ENCODE results near the gene SLC6A8. TPM values are rescaled to one million over a fixed set of nuclear protein-coding genes. Genes with fewer than 3 reads are reported as not detected.
"Not testable (repeated sequence)": the region's sequence is repeated elsewhere in the genome, so short reads cannot be mapped to it uniquely, and the experiment has no call there.

Gene SLC6A8
- total RNA-seq, 3 donors from 2014 or later = 214 to 313 (median 251) TPM

DNA sequence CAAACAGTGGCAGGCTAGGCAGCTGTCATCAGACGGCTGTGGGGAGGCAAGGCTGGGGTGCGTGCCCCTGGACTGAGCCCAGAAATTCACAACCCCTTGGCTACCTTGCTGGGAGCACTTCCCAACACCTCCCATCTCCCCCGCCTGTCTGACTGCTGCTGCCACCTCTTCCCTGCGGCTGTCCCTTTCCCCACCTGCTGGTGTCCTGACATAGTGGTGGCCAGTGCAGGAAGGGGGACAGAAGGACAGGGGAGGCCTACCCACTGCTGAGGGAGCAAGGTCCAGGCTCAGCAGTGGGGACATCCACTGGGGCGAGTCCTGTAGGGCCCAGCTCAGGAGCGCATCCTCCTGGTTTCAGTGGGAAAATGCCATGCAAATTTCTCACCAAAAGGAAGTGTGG lies 40.4 kb downstream of the SLC6A8 start:
- TF ChIP-seq, protein P1, sequence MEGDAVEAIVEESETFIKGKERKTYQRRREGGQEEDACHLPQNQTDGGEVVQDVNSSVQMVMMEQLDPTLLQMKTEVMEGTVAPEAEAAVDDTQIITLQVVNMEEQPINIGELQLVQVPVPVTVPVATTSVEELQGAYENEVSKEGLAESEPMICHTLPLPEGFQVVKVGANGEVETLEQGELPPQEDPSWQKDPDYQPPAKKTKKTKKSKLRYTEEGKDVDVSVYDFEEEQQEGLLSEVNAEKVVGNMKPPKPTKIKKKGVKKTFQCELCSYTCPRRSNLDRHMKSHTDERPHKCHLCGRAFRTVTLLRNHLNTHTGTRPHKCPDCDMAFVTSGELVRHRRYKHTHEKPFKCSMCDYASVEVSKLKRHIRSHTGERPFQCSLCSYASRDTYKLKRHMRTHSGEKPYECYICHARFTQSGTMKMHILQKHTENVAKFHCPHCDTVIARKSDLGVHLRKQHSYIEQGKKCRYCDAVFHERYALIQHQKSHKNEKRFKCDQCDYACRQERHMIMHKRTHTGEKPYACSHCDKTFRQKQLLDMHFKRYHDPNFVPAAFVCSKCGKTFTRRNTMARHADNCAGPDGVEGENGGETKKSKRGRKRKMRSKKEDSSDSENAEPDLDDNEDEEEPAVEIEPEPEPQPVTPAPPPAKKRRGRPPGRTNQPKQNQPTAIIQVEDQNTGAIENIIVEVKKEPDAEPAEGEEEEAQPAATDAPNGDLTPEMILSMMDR (IDR thresholded peaks at IDR 0.05) = no peak
- ATAC-seq = no peak
- Histone ChIP-seq H3K4me1 (ENCODE audit: low read depth) (peaks cover 27% of the 10 kb centered on the region), H3K4me3 (no peak overlapping the region), H3K9me3 (no peaks in the 10 kb centered on the region), H3K36me3 (ENCODE audit: low read depth) (no peaks in the 10 kb centered on the region)
- intact Hi-C loops (cut with DNase I, micrococcal nuclease) = no loop called here
- DNase-seq = no peak

DNA sequence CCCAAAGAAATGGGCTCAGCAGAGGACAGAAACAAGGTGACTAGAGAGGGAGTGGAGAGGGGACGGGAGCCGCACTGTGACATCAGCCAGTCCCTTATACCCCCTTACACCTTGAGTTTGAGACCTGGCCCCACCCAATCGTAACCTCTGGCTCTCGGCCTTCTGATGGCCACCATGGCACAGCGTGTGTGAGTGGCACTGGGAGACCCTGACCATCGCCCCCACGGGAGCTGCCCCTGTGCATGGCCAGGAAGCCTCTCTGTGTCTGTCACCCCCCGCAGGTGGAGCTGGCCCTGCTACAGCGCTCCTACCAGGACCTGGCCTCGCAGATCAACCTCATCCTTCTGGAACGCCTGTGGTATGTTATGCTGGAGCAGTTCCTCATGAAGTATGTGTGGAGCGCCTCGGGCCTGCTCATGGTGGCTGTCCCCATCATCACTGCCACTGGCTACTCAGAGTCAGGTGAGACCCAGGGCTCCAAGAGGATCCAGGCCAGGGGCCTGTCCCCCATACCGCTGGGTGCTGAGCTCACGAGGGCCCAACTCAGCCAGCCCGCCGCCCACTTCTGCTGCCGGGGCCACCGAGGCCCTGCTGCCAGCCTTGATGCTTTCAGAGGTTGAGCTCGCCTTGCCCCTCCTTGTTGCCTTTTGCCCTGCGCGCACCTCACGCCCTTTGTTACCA lies 41.4 kb downstream of the SLC6A8 start:
- intact Hi-C loops (cut with DNase I, micrococcal nuclease) = no loop called here
- H3K4me1 ChIP-seq (ENCODE audit: low read depth) = peaks cover 27% of the 10 kb centered on the region
- DNase-seq = no peak
- no peak overlapping the region for H3K4me3 ChIP-seq
- TF ChIP-seq, protein P1 (IDR thresholded peaks at IDR 0.05) = no peak
- no peak for ATAC-seq
- H3K36me3 ChIP-seq (ENCODE audit: low read depth) = no peaks in the 10 kb centered on the region
- no peaks in the 10 kb centered on the region for H3K9me3 ChIP-seq

DNA sequence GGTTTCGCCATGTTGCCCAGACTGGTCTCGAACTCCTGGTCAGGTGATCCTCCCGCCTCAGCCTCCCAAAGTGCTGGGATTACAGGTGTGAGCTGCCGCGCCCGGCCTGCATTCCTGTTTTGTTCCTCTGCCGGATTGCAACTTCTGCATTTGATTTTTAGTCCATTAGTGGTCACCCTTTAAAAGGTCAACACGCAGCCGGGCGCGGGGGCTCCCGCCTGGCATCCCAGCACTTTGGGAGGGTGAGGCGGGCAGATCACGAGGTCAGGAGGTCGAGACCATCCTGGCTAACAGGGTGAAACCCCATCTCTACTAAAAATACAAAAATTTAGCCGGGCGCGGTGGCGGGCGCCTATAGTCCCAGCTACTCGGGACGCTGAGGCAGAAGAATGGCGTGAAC lies 42.4 kb downstream of the SLC6A8 start:
- intact Hi-C loops (cut with DNase I, micrococcal nuclease); H3K4me3 ChIP-seq; ATAC-seq; H3K9me3 ChIP-seq; DNase-seq; H3K36me3 ChIP-seq (ENCODE audit: low read depth): not testable (repeated sequence)
- H3K4me1 ChIP-seq (ENCODE audit: low read depth) = peaks cover 25% of the 10 kb centered on the region

DNA sequence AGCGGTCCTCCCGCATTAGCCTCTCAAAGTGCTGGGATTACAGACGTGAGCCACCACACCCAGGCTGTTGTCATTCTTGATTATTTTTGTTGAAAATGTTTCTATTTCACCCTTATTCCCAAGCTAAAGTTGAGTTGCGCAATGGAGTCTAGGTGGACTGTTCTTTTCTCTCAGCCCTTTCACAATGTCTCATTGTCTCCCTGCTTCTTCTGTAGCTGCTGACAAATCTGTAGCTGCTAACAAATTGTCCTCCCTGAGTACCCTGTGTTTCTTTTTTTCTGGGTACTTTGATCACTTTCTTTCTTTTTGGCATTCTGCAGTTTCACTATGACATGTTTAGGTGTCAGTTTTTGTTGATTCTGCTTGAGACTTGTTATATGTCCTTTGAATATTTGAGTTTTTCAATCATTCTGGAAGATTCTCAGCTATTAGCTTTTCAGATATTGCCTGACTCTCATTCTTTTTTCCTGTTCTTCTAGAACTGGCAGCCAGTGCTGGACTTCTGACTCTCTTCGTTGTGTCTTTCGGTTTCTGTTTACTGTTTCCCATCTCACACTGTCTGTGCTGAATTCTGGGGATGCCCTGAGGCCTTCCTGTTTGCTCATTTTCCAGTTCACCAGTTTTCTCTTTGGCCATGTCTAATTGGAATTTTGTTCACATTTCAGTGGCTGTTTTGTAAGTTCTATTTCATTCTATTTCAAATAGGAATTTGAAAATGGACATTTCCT lies 43.6 kb downstream of the SLC6A8 start:
- no peak overlapping the region for H3K4me3 ChIP-seq
- intact Hi-C loops (cut with DNase I, micrococcal nuclease) = no loop called here
- no peak for DNase-seq
- peaks cover 14% of the 10 kb centered on the region for H3K4me1 ChIP-seq (ENCODE audit: low read depth)
- no peaks in the 10 kb centered on the region for H3K36me3 ChIP-seq (ENCODE audit: low read depth)
- TF ChIP-seq, protein P1 (IDR thresholded peaks at IDR 0.05) = no peak
- H3K9me3 ChIP-seq = no peaks in the 10 kb centered on the region
- no peak for ATAC-seq

DNA sequence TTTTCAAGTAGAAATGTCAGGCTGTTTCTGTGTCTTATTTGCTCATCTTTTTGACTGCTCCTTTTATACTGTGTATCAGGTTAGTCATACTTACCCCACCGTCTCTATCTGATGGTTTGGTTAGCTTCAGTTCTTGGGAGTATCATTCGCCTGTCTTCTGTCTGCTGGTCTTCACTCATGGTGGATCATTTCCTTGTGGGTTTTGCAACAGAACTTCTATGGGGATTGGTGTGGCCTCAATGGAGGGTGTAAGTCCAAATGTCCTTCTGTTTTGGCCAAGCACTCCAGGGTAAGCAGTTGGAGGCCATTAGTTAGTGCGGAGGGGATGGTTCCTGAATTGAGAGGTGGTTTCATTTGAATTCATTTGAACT lies 44.1 kb downstream of the SLC6A8 start:
- intact Hi-C loops (cut with DNase I, micrococcal nuclease) = no loop called here
- H3K9me3 ChIP-seq = no peaks in the 10 kb centered on the region
- no peak overlapping the region for H3K4me3 ChIP-seq
- H3K36me3 ChIP-seq (ENCODE audit: low read depth) = no peaks in the 10 kb centered on the region
- H3K4me1 ChIP-seq (ENCODE audit: low read depth) = peaks cover 10% of the 10 kb centered on the region
- TF ChIP-seq, protein P1 (IDR thresholded peaks at IDR 0.05) = no peak
- no peak for ATAC-seq
- DNase-seq = no peak

DNA sequence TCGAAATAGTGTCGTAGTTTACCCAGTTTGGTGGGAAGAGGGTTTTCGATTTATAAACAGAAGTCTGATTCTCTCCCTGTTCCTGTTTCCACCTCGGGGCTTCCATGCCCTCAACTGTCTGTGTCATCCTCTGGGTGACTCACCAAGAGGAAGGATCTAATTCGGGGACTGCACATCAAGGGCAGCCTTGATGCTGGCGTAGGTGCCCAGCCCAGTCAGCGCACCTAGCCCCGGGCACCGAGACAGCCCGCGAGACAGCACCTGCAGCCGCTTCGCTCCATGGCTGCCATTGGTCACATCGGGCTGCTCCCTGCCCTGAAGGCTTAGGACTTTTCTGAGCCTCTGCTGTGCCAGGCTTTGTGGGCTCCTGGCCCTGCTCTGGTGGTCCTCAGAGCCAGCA lies 44.7 kb downstream of the SLC6A8 start:
- TF ChIP-seq, protein P1 (IDR thresholded peaks at IDR 0.05) = no peak
- no peak for DNase-seq
- no peaks in the 10 kb centered on the region for H3K9me3 ChIP-seq
- intact Hi-C loops (cut with DNase I, micrococcal nuclease) = no loop called here
- peaks cover 8% of the 10 kb centered on the region for H3K4me1 ChIP-seq (ENCODE audit: low read depth)
- ATAC-seq = no peak
- H3K4me3 ChIP-seq = no peak overlapping the region
- H3K36me3 ChIP-seq (ENCODE audit: low read depth) = no peaks in the 10 kb centered on the region

Data from mucosa of descending colon (tissue), 3 donors.